Natural killer cell (primary cell): ENCODE data around the gene ZNF491. TPM values are rescaled to one million over a fixed set of nuclear protein-coding genes. Genes with fewer than 3 reads are reported as not detected.
A peak's percentile ranks its signal among the peaks of the same experiment; 100 is the strongest.

Experiments
- ATAC-seq, 3 donors: fragments of 150-1000 bp in 2 of 3; fragments of 200-7000 bp in 1 of 3; cut with Tn5 transposase; 1 replicate in 1 of 3; 2 replicates in 2 of 3; pipeline ENCODE4 v1.10.0; 2021; ENCODE audit warnings: mild to moderate bottlenecking in 2 of 3, moderate library complexity in 2 of 3
- DNase-seq, 2 donors: peaks; one replicate each; pipeline versions ENCODE4 v3.0.0 to v3.0.0-alpha.2; 2013 to 2021; ENCODE audit warnings: mixed read lengths in 1 of 2
- H3K27ac ChIP-seq: one replicate; pipeline ENCODE4 v1.5.1; 2013; ENCODE audit warnings: mild to moderate bottlenecking, low read length
- H3K27me3 ChIP-seq: one replicate; pipeline ENCODE4 v1.6.1; 2013; ENCODE audit warnings: low read length; ENCODE audit not compliant: control insufficient read depth, insufficient read depth
- H3K36me3 ChIP-seq: one replicate; pipeline ENCODE4 v1.6.1; 2013; ENCODE audit warnings: low read length; ENCODE audit not compliant: control insufficient read depth, insufficient read depth
- H3K4me1 ChIP-seq: one replicate; pipeline ENCODE4 v1.6.1; 2013; ENCODE audit warnings: low read length; ENCODE audit not compliant: control insufficient read depth, insufficient read depth
- H3K4me3 ChIP-seq: one replicate; pipeline ENCODE4 v1.5.1; 2013; ENCODE audit warnings: low read length
- H3K9me3 ChIP-seq: one replicate; pipeline ENCODE4 v1.6.1; 2013; ENCODE audit warnings: low read length; ENCODE audit not compliant: control insufficient read depth, insufficient read depth
- H3K27ac Mint-ChIP-seq, 2 donors: one replicate each; pipeline ENCODE4 v1.8.0; 2022; ENCODE audit warnings: mild to moderate bottlenecking in 2 of 2, mixed read lengths in 2 of 2, moderate library complexity in 1 of 2
- H3K27me3 Mint-ChIP-seq, 2 donors: one replicate each; pipeline ENCODE4 v1.8.0; 2022; ENCODE audit warnings: low read depth in 2 of 2, mixed read lengths in 2 of 2
- H3K36me3 Mint-ChIP-seq: one replicate; pipeline ENCODE4 v1.8.0; 2022; ENCODE audit warnings: mixed read lengths
- H3K4me1 Mint-ChIP-seq, 2 donors: one replicate each; pipeline ENCODE4 v1.8.0; 2022; ENCODE audit warnings: mixed read lengths in 2 of 2
- H3K4me3 Mint-ChIP-seq: one replicate; pipeline ENCODE4 v1.8.0; 2022; ENCODE audit warnings: mild to moderate bottlenecking, moderate library complexity, mixed read lengths
- H3K9me3 Mint-ChIP-seq, 2 donors: one replicate each; pipeline ENCODE4 v1.8.0; 2022; ENCODE audit warnings: mixed read lengths in 2 of 2
- WGBS: methylation state at CpG from one replicate; pipeline ENCODE4 v1.1.7; 2013; ENCODE audit warnings: missing lambda C conversion rate; ENCODE audit not compliant: insufficient coverage; 5-methylcytosine and 5-hydroxymethylcytosine counted together
- intact Hi-C: fragments of 100-400 bp; cut with micrococcal nuclease; formaldehyde crosslinking; loops from one replicate; pipeline ENCODE4 v1.14.2; 2022
- total RNA-seq, 4 donors: library from RNA; stranded (reverse); fragments of 120-200 nt in 1 of 4; gene quantifications; one replicate each; pipeline versions ENCODE4 v1.2.3 to v1.2.4, GENCODE V29; 2013 to 2022
- TF ChIP-seq, protein P1 (sequence below): fragments of 200-600 bp; IDR thresholded peaks from one replicate; pipeline ENCODE4 v1.8.0; 2022; ENCODE audit warnings: antibody characterized with exemption

Gene ZNF491
- total RNA-seq, 3 donors from 2014 or later (not counting 1 experiment from before 2014, with no cell fraction given) = 1.9 to 3.8 (median 3.7) TPM

- Histone ChIP-seq H3K9me3 (peaks cover 4% of the 10 kb centered on the region), H3K27me3 (no peaks in the 10 kb centered on the region), H3K27ac (no peak overlapping the region), H3K4me1 (peaks cover 9% of the 10 kb centered on the region), H3K4me3 (no peak overlapping the region), H3K36me3 (no peaks in the 10 kb centered on the region)
- ATAC-seq (no peak), DNase-seq (no peak)
- peaks cover 8 to 9% of the 10 kb centered on the region in 2 donors for H3K4me1 Mint-ChIP-seq
- no peak overlapping the region for H3K4me3 Mint-ChIP-seq
- H3K27ac Mint-ChIP-seq = no peak overlapping the region
- TF ChIP-seq, protein P1, sequence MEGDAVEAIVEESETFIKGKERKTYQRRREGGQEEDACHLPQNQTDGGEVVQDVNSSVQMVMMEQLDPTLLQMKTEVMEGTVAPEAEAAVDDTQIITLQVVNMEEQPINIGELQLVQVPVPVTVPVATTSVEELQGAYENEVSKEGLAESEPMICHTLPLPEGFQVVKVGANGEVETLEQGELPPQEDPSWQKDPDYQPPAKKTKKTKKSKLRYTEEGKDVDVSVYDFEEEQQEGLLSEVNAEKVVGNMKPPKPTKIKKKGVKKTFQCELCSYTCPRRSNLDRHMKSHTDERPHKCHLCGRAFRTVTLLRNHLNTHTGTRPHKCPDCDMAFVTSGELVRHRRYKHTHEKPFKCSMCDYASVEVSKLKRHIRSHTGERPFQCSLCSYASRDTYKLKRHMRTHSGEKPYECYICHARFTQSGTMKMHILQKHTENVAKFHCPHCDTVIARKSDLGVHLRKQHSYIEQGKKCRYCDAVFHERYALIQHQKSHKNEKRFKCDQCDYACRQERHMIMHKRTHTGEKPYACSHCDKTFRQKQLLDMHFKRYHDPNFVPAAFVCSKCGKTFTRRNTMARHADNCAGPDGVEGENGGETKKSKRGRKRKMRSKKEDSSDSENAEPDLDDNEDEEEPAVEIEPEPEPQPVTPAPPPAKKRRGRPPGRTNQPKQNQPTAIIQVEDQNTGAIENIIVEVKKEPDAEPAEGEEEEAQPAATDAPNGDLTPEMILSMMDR = no peak
- intact Hi-C loops = loop anchor here (10.0 kb wide), 1 partner anchor 52 kb away; the partner anchor contains the start of gene ZNF439
- H3K9me3 Mint-ChIP-seq = peaks cover 10 to 13% of the 10 kb centered on the region in 2 donors
- peaks cover 0 to 4% of the 10 kb centered on the region in 2 donors for H3K27me3 Mint-ChIP-seq
- peaks cover 23% of the 10 kb centered on the region for H3K36me3 Mint-ChIP-seq
Measured at GRCh38 chr19:11792942-11793341, 5.4 kb upstream of the ZNF491 start.

GRCh38 chr19:11797491-11797890, 832 bp upstream of the ZNF491 start:
- Mint-ChIP-seq H3K9me3 (peaks cover 0 to 2% of the 10 kb centered on the region in 2 donors), H3K36me3 (no peaks in the 10 kb centered on the region), H3K27ac (peak overlapping the region; percentile 84 to 90), H3K4me1 (peaks cover 16 to 22% of the 10 kb centered on the region in 2 donors), H3K4me3 (peak overlapping the region; percentile 96), H3K27me3 (peaks cover 0 to 4% of the 10 kb centered on the region in 2 donors)
- TF ChIP-seq, protein P1 = peak; percentile 86
- Histone ChIP-seq H3K4me3 (no peak overlapping the region), H3K27ac (no peak overlapping the region), H3K9me3 (no peaks in the 10 kb centered on the region), H3K4me1 (peaks cover 17% of the 10 kb centered on the region), H3K27me3 (no peaks in the 10 kb centered on the region), H3K36me3 (no peaks in the 10 kb centered on the region)
- intact Hi-C loops = loop anchor here (2.0 to 10.0 kb wide), 5 partner anchors 47 to 260 kb away; partner anchors contain the start of genes ZNF439 and ZNF700
- ATAC-seq = peak; percentile 58 to 80 (median 64)
- WGBS = 11% methylated on average over 7 of the region's 8 CpGs
- peak; percentile 66 to 91 for DNase-seq

DNA sequence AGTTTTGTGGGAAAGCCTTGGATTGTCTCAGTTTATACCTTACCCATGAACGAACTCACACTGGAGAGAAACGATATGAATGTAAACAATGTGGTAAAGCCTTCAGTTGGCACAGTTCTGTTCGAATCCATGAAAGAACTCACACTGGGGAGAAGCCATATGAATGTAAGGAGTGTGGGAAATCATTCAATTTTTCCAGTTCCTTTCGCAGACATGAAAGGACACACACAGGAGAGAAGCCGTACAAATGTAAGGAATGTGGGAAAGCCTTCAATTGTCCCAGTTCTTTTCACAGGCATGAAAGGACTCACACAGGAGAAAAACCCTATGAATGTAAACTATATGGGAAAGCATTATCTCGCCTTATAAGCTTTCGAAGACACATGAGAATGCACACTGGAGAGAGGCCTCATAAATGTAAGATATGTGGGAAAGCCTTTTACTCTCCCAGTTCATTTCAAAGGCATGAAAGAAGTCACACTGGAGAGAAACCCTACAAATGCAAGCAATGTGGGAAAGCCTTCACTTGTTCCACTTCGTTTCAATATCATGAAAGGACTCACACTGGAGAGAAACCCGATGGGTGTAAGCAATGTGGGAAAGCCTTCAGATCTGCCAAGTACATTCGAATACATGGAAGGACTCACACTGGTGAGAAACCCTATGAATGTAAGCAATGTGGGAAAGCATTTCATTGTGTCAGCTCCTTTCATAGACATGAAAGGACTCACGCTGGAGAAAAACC, 8.2 kb downstream of the ZNF491 start:
- no peak for ATAC-seq
- H3K4me1 Mint-ChIP-seq = no peaks in the 10 kb centered on the region
- H3K9me3 Mint-ChIP-seq = peaks cover 0 to 10% of the 10 kb centered on the region in 2 donors

More for the DNA sequence above, 8.2 kb downstream of the ZNF491 start:
- Histone ChIP-seq H3K27ac (no peak overlapping the region), H3K4me1 (no peaks in the 10 kb centered on the region), H3K36me3 (no peaks in the 10 kb centered on the region), H3K27me3 (no peaks in the 10 kb centered on the region), H3K9me3 (peaks cover 31% of the 10 kb centered on the region), H3K4me3 (no peak overlapping the region)
- no peak for DNase-seq
- TF ChIP-seq, protein P1 = no peak
- H3K36me3 Mint-ChIP-seq = peaks cover 17% of the 10 kb centered on the region
- intact Hi-C loops = no loop called here
- no peaks in the 10 kb centered on the region for H3K27me3 Mint-ChIP-seq
- 95% methylated on average over 10 of the region's 11 CpGs for WGBS
- H3K4me3 Mint-ChIP-seq = no peak overlapping the region
- no peak overlapping the region for H3K27ac Mint-ChIP-seq
